ENCODE data around the gene HDAC4.
A peak's percentile ranks its signal among the peaks of the same experiment; 100 is the strongest.

GRCh38 chr2:239396881-239397681 is 3.7 kb downstream of the HDAC4 start:
- TF ChIP-seq CTCF (IDR thresholded peaks at IDR 0.05; ENCODE audit: low read length) (peak; percentile 45; the same call in 1 of the 2 replicates), EZH2 (IDR thresholded peaks at IDR 0.05; ENCODE audit: borderline replicate concordance, low read length) (no peak)
